Duodenal mucosa (tissue), 2 donors: Measurements from ENCODE around the gene AP1M1.
"Not testable (repeated sequence)": the region's sequence is repeated elsewhere in the genome, so short reads cannot be mapped to it uniquely, and the experiment has no call there.

Source experiments
- H3K27ac ChIP-seq: one replicate; pipeline ENCODE4 v1.7.0; 2013; ENCODE audit warnings: low read depth, low read length
- H3K27me3 ChIP-seq, 2 donors: one replicate each; pipeline ENCODE4 v1.7.0; 2013; ENCODE audit warnings: low read length in 2 of 2, control low read depth in 1 of 2; ENCODE audit not compliant: insufficient read depth in 2 of 2, control insufficient read depth in 1 of 2
- H3K36me3 ChIP-seq, 2 donors: one replicate each; pipeline ENCODE4 v1.7.0; 2013; ENCODE audit warnings: low read length in 2 of 2, control low read depth in 1 of 2; ENCODE audit not compliant: insufficient read depth in 2 of 2, control insufficient read depth in 1 of 2
- H3K4me1 ChIP-seq, 2 donors: one replicate each; pipeline ENCODE4 v1.7.0; 2013; ENCODE audit warnings: low read length in 2 of 2, control low read depth in 1 of 2; ENCODE audit not compliant: insufficient read depth in 2 of 2, control insufficient read depth in 1 of 2
- H3K4me3 ChIP-seq, 2 donors: one replicate each; pipeline ENCODE4 v1.7.0; 2013; ENCODE audit warnings: low read length in 2 of 2, low read depth in 1 of 2
- H3K9ac ChIP-seq, 2 donors: one replicate each; pipeline ENCODE4 v1.7.0; 2013; ENCODE audit warnings: low read length in 2 of 2, low read depth in 1 of 2
- H3K9me3 ChIP-seq, 2 donors: one replicate each; pipeline ENCODE4 v1.7.0; 2013; ENCODE audit warnings: low read length in 2 of 2, control low read depth in 1 of 2; ENCODE audit not compliant: control insufficient read depth in 1 of 2

Gene AP1M1

GRCh38 chr19:16280306-16280705 lies 82.6 kb downstream of the AP1M1 start:
- no peaks in the 10 kb centered on the region for H3K36me3 ChIP-seq
- no peaks in the 10 kb centered on the region for H3K9me3 ChIP-seq
- no peak overlapping the region for H3K4me3 ChIP-seq
- H3K4me1 ChIP-seq: peaks cover 0 to 9% of the 10 kb centered on the region in 2 donors
- no peak overlapping the region for H3K27ac ChIP-seq
- no peaks in the 10 kb centered on the region for H3K27me3 ChIP-seq
- H3K9ac ChIP-seq: no peak overlapping the region

- Histone ChIP-seq H3K27me3 (peaks cover 0 to 6% of the 10 kb centered on the region in 2 donors), H3K36me3 (no peaks in the 10 kb centered on the region), H3K4me1 (peaks cover 0 to 9% of the 10 kb centered on the region in 2 donors), H3K9ac (no peak overlapping the region), H3K4me3 (no peak overlapping the region), H3K9me3 (no peaks in the 10 kb centered on the region), H3K27ac (no peak overlapping the region)
These were observed 84.0 kb downstream of the AP1M1 start for GRCh38 chr19:16281743-16282142.

GRCh38 chr19:16283210-16284061 lies 85.7 kb downstream of the AP1M1 start:
- H3K36me3 ChIP-seq: no peaks in the 10 kb centered on the region
- H3K27ac ChIP-seq: peak overlapping the region; percentile 83
- peak overlapping the region; percentile 9 to 17 for H3K4me3 ChIP-seq
- H3K9me3 ChIP-seq: no peaks in the 10 kb centered on the region
- peak overlapping the region in 1 of 2 donors; percentile 39 for H3K9ac ChIP-seq
- H3K27me3 ChIP-seq: peaks cover 0 to 6% of the 10 kb centered on the region in 2 donors
- H3K4me1 ChIP-seq: peaks cover 0 to 9% of the 10 kb centered on the region in 2 donors

GRCh38 chr19:16284505-16284904 lies 86.8 kb downstream of the AP1M1 start:
- Histone ChIP-seq H3K27me3 (peaks cover 0 to 8% of the 10 kb centered on the region in 2 donors), H3K4me3 (no peak overlapping the region), H3K27ac (no peak overlapping the region), H3K9ac (no peak overlapping the region), H3K36me3 (no peaks in the 10 kb centered on the region), H3K9me3 (no peaks in the 10 kb centered on the region), H3K4me1 (peaks cover 0 to 4% of the 10 kb centered on the region in 2 donors)

GRCh38 chr19:16285079-16285478 lies 87.4 kb downstream of the AP1M1 start:
- not testable (repeated sequence) for H3K4me1 ChIP-seq, H3K9ac ChIP-seq

GRCh38 chr19:16285769-16286498 lies 88.2 kb downstream of the AP1M1 start:
- Histone ChIP-seq H3K27ac (no peak overlapping the region), H3K27me3 (peaks cover 0 to 8% of the 10 kb centered on the region in 2 donors), H3K9ac (no peak overlapping the region), H3K4me3 (no peak overlapping the region), H3K9me3 (no peaks in the 10 kb centered on the region), H3K36me3 (no peaks in the 10 kb centered on the region), H3K4me1 (peaks cover 0 to 4% of the 10 kb centered on the region in 2 donors)

More at GRCh38 chr19:16285079-16285478, 87.4 kb downstream of the AP1M1 start:
- H3K36me3 ChIP-seq, H3K9me3 ChIP-seq, H3K27ac ChIP-seq, H3K4me3 ChIP-seq, H3K27me3 ChIP-seq: not testable (repeated sequence)

GRCh38 chr19:16288544-16288943 lies 90.8 kb downstream of the AP1M1 start:
- Histone ChIP-seq H3K9me3 (no peaks in the 10 kb centered on the region), H3K4me1 (peaks cover 0 to 4% of the 10 kb centered on the region in 2 donors), H3K9ac (no peak overlapping the region), H3K27me3 (peaks cover 0 to 8% of the 10 kb centered on the region in 2 donors), H3K4me3 (no peak overlapping the region), H3K36me3 (no peaks in the 10 kb centered on the region), H3K27ac (no peak overlapping the region)

- Histone ChIP-seq H3K27ac (no peak overlapping the region), H3K27me3 (peaks cover 0 to 8% of the 10 kb centered on the region in 2 donors), H3K4me1 (peaks cover 0 to 3% of the 10 kb centered on the region in 2 donors), H3K36me3 (no peaks in the 10 kb centered on the region), H3K4me3 (no peak overlapping the region), H3K9me3 (no peaks in the 10 kb centered on the region), H3K9ac (no peak overlapping the region)
These were observed 91.9 kb downstream of the AP1M1 start for GRCh38 chr19:16289594-16289993.

GRCh38 chr19:16290692-16291091 lies 93.0 kb downstream of the AP1M1 start:
- Histone ChIP-seq H3K4me1 (peaks cover 0 to 3% of the 10 kb centered on the region in 2 donors), H3K27ac (no peak overlapping the region), H3K9ac (no peak overlapping the region), H3K27me3 (peaks cover 0 to 8% of the 10 kb centered on the region in 2 donors), H3K36me3 (no peaks in the 10 kb centered on the region), H3K4me3 (no peak overlapping the region), H3K9me3 (no peaks in the 10 kb centered on the region)
